ENCODE results near the gene ZBTB42. TPM values are rescaled to one million over a fixed set of nuclear protein-coding genes. Genes with fewer than 3 reads are reported as not detected.

Gene ZBTB42
- total RNA-seq, 2 experiments from 2014 or later: 3.1 to 3.4 TPM

DNA sequence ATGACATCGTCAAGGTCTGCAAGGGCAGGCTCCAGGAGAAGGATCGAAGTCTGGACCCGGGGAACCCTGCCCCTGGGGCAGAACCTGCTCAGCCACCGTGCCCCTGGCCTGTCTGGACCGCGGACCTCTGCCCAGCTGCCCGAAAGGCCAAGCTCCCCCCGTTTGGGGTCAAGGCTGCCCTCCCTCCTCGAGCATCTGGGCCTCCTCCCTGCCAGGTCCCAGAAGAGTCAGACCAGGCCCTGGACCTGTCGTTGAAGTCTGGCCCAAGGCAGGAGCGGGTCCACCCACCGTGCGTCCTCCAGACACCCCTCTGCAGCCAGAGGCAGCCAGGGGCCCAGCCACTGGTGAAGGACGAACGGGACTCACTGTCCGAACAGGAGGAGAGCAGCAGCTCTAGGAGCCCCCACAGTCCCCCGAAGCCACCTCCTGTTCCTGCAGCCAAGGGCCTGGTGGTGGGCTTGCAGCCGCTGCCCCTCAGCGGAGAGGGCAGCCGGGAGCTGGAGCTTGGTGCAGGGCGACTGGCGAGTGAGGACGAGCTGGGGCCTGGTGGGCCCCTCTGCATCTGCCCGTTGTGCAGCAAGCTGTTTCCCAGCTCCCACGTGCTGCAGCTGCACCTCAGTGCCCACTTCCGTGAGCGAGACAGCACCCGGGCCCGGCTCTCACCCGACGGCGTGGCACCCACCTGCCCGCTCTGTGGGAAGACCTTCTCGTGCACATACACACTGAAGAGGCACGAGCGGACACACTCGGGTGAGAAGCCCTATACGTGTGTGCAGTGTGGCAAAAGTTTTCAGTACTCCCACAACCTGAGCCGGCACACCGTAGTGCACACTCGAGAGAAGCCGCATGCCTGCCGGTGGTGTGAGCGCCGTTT lies 856 bp downstream of the ZBTB42 start:
- POLR2A ChIA-PET: no interaction called here
- DNase-seq: no peak
- intact Hi-C loops (cut with micrococcal nuclease): no loop called here
- peaks cover 23% of the 10 kb centered on the region for H3K4me1 Mint-ChIP-seq (ENCODE audit: low read depth)
- no peaks in the 10 kb centered on the region for H3K9me3 Mint-ChIP-seq
- H3K4me3 Mint-ChIP-seq: peak overlapping the region; percentile 74
- H3K27me3 Mint-ChIP-seq: no peaks in the 10 kb centered on the region
- no peaks in the 10 kb centered on the region for H3K36me3 Mint-ChIP-seq
- H3K27ac Mint-ChIP-seq: no peak overlapping the region
- CTCF ChIA-PET: interaction anchor here (1.3 to 2.4 kb wide), 4 partner anchors 13 to 33 kb away, joined by 3 to 12 read pairs (median 8); no protein-coding TSS in a partner anchor

DNA sequence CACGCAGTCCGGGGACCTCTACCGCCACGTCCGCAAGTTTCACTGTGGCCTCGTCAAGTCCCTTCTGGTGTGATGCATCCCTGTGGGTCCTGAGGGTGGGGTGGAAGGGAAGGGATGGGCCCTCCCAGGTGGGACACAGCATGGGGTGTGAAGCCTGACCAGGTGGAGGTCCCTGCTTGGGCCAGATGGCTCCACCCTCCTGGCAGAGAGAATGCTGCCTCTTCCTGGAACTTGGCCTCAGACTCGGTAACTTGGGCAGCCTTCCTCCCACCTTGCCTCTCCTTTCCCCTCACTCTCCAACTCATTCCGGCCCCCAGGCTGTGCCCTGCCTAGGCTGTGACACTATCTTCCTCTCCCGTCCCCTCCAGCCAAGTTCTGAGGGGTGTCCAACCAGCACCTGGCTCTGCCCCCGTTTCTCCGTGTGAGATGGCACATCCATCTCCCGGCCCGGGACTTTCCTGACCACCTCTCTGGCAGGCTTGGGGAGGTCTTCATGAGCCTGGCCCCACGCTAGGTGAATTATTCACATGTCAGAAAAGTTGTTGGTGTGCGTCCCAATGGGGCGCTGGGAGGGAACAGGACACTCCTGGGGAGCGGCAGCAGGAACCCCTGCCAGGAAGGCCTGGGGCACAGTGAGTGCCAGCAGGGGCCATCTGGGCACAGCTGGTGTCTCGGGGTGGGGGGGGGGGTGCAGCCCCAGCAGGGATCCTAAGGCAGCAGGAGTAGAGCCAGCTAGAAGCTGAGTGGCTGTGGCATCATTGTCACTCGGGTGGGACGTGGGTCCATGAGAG lies 1.7 kb downstream of the ZBTB42 start:
- Mint-ChIP-seq H3K36me3 (no peaks in the 10 kb centered on the region), H3K27me3 (no peaks in the 10 kb centered on the region), H3K27ac (no peak overlapping the region), H3K9me3 (no peaks in the 10 kb centered on the region), H3K4me3 (peak overlapping the region; percentile 53), H3K4me1 (ENCODE audit: low read depth) (peaks cover 21% of the 10 kb centered on the region)
- ChIA-PET POLR2A (no interaction called here), CTCF (interaction anchor here (2.3 to 2.4 kb wide), 2 partner anchors 23 to 32 kb away, joined by 7 to 12 read pairs; no protein-coding TSS in a partner anchor)
- intact Hi-C loops (cut with micrococcal nuclease): no loop called here
- DNase-seq: no peak

DNA sequence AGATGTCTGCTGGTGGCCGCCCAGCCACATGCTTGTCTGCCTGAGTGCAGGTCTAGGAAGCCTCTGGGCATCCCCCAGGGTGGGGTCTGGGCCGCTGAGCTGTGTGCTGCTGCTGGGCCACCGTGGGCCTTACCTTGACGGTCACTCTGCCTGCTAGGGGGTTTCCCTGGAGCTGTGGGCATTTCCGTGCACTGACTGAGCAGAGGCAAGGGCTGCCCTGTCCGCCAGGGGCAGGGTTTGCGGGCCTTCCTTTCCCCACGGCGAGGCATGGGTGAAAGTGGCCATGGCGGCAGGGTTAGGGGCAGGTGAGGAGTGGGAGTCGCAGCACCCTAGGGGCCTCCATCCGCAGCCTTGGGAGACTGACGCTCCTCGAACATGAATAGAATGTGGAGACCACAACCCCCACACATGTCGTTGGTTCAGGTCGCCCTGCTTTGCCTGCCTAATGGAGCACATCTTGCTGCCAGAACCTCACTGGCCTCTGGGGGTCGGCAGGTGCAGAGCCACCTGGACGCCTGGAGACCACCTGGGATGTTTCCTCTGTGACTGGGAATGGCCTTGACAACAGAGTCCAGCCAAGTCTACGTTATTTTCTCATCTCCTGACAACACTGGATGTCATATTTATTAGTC lies 2.5 kb downstream of the ZBTB42 start:
- Mint-ChIP-seq H3K27ac (no peak overlapping the region), H3K4me3 (no peak overlapping the region), H3K27me3 (no peaks in the 10 kb centered on the region), H3K4me1 (ENCODE audit: low read depth) (peaks cover 21% of the 10 kb centered on the region), H3K36me3 (no peaks in the 10 kb centered on the region), H3K9me3 (no peaks in the 10 kb centered on the region)
- ChIA-PET POLR2A (no interaction called here), CTCF (interaction anchor here (1.0 kb wide), 1 partner anchor 35 kb away, joined by 3 read pairs; no protein-coding TSS in a partner anchor)
- intact Hi-C loops (cut with micrococcal nuclease): no loop called here
- DNase-seq: no peak

DNA sequence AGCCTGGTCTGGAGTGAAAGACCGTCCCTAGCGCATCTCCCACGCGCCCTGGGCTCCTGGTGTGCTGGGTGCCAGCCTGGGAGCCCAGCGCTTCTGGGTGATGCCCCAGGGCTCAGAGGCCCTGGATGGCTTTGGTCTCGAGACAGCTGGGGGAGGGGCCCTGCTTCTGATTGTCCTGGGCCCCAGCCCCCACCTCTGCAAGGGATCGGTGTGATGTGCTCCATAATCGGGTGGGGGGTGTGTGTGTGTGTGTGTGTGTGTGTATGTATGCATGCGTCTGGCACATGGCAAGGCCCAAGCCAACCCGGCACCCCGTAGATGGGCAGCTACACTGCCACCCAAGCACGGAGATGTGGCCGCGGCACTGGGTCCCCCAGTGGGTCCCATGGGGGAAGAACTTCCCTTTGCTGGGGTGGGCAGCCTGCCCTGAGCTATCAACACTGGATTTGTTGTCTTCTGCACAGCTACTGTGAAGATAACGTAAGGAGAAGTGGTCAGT lies 3.1 kb downstream of the ZBTB42 start:
- POLR2A ChIA-PET: no interaction called here

DNA sequence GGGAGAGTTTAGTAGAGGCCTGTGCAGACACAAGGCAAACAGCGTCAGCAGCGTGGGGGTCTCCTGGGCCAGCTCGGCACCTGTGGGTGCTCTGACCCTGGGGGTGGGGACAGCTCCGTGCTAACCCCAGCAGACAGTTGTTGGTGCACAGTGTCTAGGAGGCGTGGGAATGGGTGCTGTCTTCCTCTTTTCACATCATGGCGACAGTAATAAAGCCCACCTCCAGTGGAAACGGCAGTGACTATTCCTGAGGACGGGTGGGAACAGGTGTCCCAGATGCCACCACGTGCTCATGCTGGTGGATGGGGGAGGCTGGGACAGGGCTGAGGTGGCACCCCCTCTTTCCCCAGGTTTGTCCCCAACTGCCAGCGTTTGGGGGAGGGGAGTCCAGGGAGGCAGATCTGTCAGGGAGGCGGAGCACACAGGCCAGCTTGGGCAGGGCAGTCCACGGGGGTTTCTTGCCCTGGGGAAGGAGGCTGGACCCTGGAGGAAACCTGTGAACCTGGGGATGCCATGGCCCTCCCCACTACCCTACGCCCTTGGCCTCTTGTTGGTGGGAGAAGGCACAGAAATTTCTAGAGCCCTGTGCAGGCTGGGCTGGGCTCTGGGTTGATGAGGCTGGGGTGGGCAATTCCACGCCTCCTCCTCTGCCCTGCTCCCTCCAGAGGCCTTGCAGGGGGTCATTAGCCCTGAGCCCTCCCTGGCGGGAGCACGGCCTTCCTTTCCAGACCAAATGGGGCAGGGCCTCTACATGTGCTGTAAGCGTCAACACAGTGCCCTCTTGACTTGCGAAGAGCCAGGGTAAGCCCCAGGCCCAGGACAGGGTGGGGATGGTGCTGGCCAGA lies 3.8 kb downstream of the ZBTB42 start:
- H3K4me3 Mint-ChIP-seq: no peak overlapping the region
- H3K27ac Mint-ChIP-seq: no peak overlapping the region
- H3K9me3 Mint-ChIP-seq: no peaks in the 10 kb centered on the region
- ChIA-PET POLR2A (no interaction called here), CTCF (interaction anchor here (1.0 kb wide), 1 partner anchor 36 kb away, joined by 3 read pairs; no protein-coding TSS in a partner anchor)
- peaks cover 15% of the 10 kb centered on the region for H3K4me1 Mint-ChIP-seq (ENCODE audit: low read depth)
- no peak for DNase-seq
- no peaks in the 10 kb centered on the region for H3K36me3 Mint-ChIP-seq
- H3K27me3 Mint-ChIP-seq: no peaks in the 10 kb centered on the region
- intact Hi-C loops (cut with micrococcal nuclease): no loop called here

More for the DNA sequence above, 3.1 kb downstream of the ZBTB42 start:
- H3K27me3 Mint-ChIP-seq: no peaks in the 10 kb centered on the region
- intact Hi-C loops (cut with micrococcal nuclease): no loop called here
- no peaks in the 10 kb centered on the region for H3K9me3 Mint-ChIP-seq
- peaks cover 21% of the 10 kb centered on the region for H3K4me1 Mint-ChIP-seq (ENCODE audit: low read depth)
- CTCF ChIA-PET: interaction anchor here (1.0 kb wide), 1 partner anchor 35 kb away, joined by 3 read pairs; no protein-coding TSS in a partner anchor
- no peak overlapping the region for H3K27ac Mint-ChIP-seq
- H3K4me3 Mint-ChIP-seq: no peak overlapping the region
- no peak for DNase-seq
- no peaks in the 10 kb centered on the region for H3K36me3 Mint-ChIP-seq

DNA sequence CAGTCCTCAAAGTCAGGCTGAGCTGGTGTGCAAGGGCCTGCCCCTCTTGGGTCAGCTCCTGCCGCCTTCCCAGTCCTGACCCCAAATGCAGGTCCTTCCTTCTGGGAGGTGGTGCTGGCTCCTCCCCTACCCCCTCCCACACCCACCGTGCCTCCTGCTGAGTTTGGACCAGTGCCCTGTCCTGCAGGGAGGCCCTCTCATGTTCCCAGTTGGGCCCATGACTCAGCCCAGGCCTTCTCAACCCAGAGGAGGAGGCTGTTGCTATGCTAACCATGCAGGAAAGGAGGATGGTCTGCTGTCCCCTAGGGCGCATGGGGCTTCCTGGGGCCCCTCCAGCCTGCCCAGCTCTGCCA lies 4.4 kb downstream of the ZBTB42 start:
- no peaks in the 10 kb centered on the region for H3K9me3 Mint-ChIP-seq
- POLR2A ChIA-PET: no interaction called here
- CTCF ChIA-PET: no interaction called here
- H3K36me3 Mint-ChIP-seq: no peaks in the 10 kb centered on the region
- no peaks in the 10 kb centered on the region for H3K27me3 Mint-ChIP-seq
- intact Hi-C loops (cut with micrococcal nuclease): no loop called here
- DNase-seq: no peak
- H3K4me1 Mint-ChIP-seq (ENCODE audit: low read depth): peaks cover 11% of the 10 kb centered on the region
- H3K27ac Mint-ChIP-seq: no peak overlapping the region
- no peak overlapping the region for H3K4me3 Mint-ChIP-seq

DNA sequence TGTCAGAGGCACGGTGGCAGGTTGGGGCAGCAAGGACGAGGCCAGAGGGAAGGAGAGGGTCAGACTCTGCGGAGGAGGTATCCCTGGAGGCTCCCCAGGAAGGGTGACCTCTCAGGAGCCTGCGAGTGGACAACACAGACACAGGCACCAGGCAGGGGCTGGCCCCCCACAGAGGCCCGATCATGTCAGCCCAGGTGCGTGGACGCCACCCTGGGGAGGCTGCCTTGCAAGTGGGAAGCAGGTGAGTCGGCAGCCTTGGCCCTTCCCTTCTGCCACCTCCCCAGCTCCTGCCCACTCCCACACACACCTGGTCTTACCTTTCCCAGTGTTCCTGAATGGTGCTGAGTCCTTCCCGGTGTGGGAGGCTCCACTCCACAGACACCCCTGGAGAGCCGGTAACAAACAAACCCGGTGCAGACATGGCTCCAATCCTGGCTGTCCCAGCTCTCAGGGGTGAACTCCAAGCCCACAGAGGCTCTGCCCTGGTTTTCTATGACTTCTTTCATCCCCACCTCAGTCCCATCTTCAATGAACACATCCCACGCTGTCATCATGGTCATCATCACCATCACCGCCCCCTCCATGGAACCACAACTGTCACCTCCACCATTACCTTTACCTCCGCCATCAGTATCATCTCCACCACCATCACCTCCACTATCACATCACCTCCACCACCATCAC lies 5.2 kb downstream of the ZBTB42 start:
- Mint-ChIP-seq H3K4me1 (ENCODE audit: low read depth) (peaks cover 11% of the 10 kb centered on the region), H3K27me3 (no peaks in the 10 kb centered on the region), H3K36me3 (no peaks in the 10 kb centered on the region), H3K27ac (no peak overlapping the region), H3K9me3 (no peaks in the 10 kb centered on the region), H3K4me3 (no peak overlapping the region)
- ChIA-PET CTCF (no interaction called here), POLR2A (no interaction called here)
- DNase-seq: no peak
- intact Hi-C loops (cut with micrococcal nuclease): no loop called here

DNA sequence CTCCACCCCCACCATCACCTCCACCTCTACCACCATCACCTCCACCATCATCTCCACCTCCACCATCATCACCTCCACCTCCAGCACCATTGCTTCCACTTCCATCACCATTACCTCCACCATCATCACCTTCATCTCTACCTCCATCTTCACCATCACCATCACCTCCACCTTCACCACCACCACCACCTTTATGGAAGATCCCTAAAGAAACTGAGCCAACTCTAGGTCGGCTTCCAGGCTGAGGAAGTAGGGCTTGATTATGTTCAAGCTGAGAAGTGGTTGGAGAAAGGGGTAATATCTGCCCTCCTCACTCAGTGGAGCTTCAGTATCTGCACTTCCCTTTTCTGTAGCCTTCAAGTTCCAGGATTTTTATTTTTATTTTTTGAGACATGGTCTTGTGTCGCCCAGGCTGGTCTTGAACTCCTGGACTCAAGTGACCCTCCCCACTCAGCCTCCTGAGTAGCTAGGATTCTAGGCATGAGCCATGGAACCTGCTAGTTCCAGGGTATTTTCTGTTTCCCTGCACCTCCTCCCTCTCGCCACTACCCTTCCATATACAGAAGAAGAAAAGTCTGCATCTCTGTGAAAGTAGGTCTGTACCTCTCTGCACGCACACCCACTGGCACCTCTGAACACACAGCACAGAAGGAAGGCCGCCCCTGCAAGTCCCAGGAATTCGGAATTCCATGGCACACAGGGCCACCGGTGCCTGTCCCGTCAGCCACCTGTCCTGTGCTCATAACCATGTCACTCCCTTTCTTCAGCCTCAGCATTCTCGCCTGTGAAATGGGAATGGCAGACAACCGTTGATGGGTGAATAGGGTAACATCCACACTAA lies 5.9 kb downstream of the ZBTB42 start:
- ChIA-PET CTCF (no interaction called here), POLR2A (no interaction called here)
- Mint-ChIP-seq H3K4me1 (ENCODE audit: low read depth) (peaks cover 7% of the 10 kb centered on the region), H3K9me3 (no peaks in the 10 kb centered on the region), H3K36me3 (no peaks in the 10 kb centered on the region), H3K27ac (no peak overlapping the region), H3K27me3 (no peaks in the 10 kb centered on the region), H3K4me3 (no peak overlapping the region)
- DNase-seq: no peak
- intact Hi-C loops (cut with micrococcal nuclease): no loop called here

DNA sequence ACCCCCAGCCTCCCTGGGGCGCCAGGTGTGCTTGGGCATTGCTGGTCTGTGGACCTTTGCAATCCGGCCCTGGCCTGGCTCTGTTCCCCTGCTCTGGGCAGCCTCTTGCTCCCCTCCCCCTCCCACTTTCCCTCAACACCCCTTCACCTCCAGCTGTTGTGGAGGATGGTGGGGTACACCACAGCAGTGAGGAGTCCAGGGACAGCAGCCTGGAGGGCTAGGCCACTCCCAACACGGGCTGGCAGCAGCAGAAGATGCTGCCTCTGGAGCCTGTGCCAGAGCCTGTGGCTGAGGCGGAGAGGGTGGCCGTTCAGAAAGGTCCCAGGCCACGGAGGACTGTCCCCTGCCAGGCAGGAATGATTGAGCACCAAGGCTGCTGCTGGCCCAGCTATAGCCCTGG lies 7.6 kb downstream of the ZBTB42 start:
- no peak overlapping the region for H3K4me3 Mint-ChIP-seq
- H3K27me3 Mint-ChIP-seq: no peaks in the 10 kb centered on the region
- H3K4me1 Mint-ChIP-seq (ENCODE audit: low read depth): peaks cover 1% of the 10 kb centered on the region
- no peak for DNase-seq
- POLR2A ChIA-PET: no interaction called here
- CTCF ChIA-PET: no interaction called here
- no peaks in the 10 kb centered on the region for H3K9me3 Mint-ChIP-seq
- intact Hi-C loops (cut with micrococcal nuclease): no loop called here
- H3K36me3 Mint-ChIP-seq: peaks cover 1% of the 10 kb centered on the region
- H3K27ac Mint-ChIP-seq: no peak overlapping the region

DNA sequence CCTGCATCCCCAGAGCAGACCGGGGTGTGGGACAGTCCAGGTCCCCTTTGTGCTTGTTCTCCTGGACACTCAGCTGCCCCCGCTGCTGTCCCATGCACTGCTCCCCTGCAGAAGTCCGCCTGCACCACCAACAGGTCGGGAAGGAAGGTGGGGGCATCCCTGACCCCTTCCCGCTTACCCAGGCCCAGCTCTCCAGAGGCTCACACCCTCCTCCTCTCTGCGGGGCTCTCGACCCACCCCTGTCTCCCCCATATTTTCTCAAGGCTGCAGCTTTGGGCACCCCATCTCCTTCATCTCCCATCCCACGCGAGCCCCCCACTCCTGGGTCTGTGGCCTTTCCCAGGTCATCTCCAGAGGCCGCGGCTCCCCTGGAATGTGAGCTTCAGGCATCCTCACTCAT lies 9.4 kb downstream of the ZBTB42 start:
- ChIA-PET CTCF (no interaction called here), POLR2A (no interaction called here)
- DNase-seq: no peak
- Mint-ChIP-seq H3K36me3 (peaks cover 2% of the 10 kb centered on the region), H3K9me3 (no peaks in the 10 kb centered on the region), H3K4me3 (no peak overlapping the region), H3K27me3 (no peaks in the 10 kb centered on the region), H3K27ac (no peak overlapping the region), H3K4me1 (ENCODE audit: low read depth) (peaks cover 15% of the 10 kb centered on the region)
- intact Hi-C loops (cut with micrococcal nuclease): no loop called here
